Trophoblast cell (in vitro differentiated cells and primary cell): ENCODE measurements around the gene NFKBIE.
A peak's percentile ranks its signal among the peaks of the same experiment; 100 is the strongest.

Experiments
- DNase-seq, 2 donors: peaks; one replicate each; pipeline ENCODE4 v3.0.0-alpha.2; 2016
- H2AFZ ChIP-seq: 2 replicates; pipeline ENCODE4 v1.6.1; 2013; ENCODE audit warnings: low read length, moderate library complexity, mild to moderate bottlenecking; ENCODE audit not compliant: insufficient read depth, poor library complexity
- H2AK5ac ChIP-seq: 2 replicates; pipeline ENCODE4 v1.6.1; 2013; ENCODE audit warnings: mild to moderate bottlenecking, low read length
- H2BK120ac ChIP-seq: 2 replicates; pipeline ENCODE4 v1.6.1; 2013; ENCODE audit warnings: low read length, mild to moderate bottlenecking, moderate library complexity; ENCODE audit not compliant: insufficient read depth, poor library complexity
- H2BK12ac ChIP-seq: 2 replicates; pipeline ENCODE4 v1.6.1; 2013; ENCODE audit warnings: mild to moderate bottlenecking, low read length, moderate library complexity
- H2BK5ac ChIP-seq: 2 replicates; pipeline ENCODE4 v1.6.1; 2013; ENCODE audit warnings: low read length, low read depth, moderate library complexity, mild to moderate bottlenecking; ENCODE audit not compliant: poor library complexity
- H3K14ac ChIP-seq: 2 replicates; pipeline ENCODE4 v1.6.1; 2013; ENCODE audit warnings: mild to moderate bottlenecking, low read length
- H3K18ac ChIP-seq: 2 replicates; pipeline ENCODE4 v1.6.1; 2013; ENCODE audit warnings: mild to moderate bottlenecking, low read length
- H3K23ac ChIP-seq: 2 replicates; pipeline ENCODE4 v1.6.1; 2013; ENCODE audit warnings: low read length
- H3K27ac ChIP-seq: 2 replicates; pipeline ENCODE4 v1.5.1; 2013; ENCODE audit warnings: low read depth, mild to moderate bottlenecking, inconsistent platforms, low read length, moderate library complexity
- H3K27me3 ChIP-seq: 2 replicates; pipeline ENCODE4 v1.6.1; 2013; ENCODE audit warnings: inconsistent platforms, mild to moderate bottlenecking, low read length, moderate library complexity; ENCODE audit not compliant: insufficient read depth
- H3K36me3 ChIP-seq, 2 experiments: 1 replicate in 1 of 2; 2 replicates in 1 of 2; pipeline ENCODE4 v1.6.1; 2013; ENCODE audit warnings: low read length in 2 of 2, mild to moderate bottlenecking in 2 of 2, moderate library complexity in 1 of 2; ENCODE audit not compliant: insufficient read depth in 2 of 2, control insufficient read depth in 1 of 2
- H3K4ac ChIP-seq: 2 replicates; pipeline ENCODE4 v1.6.1; 2013; ENCODE audit warnings: low read depth, mild to moderate bottlenecking, low read length, moderate library complexity
- H3K4me1 ChIP-seq, 2 experiments: 1 replicate in 1 of 2; 2 replicates in 1 of 2; pipeline ENCODE4 v1.6.1; 2013; ENCODE audit warnings: low read length in 2 of 2, mild to moderate bottlenecking in 2 of 2, moderate library complexity in 1 of 2; ENCODE audit not compliant: insufficient read depth in 2 of 2, control insufficient read depth in 1 of 2
- H3K4me2 ChIP-seq: 2 replicates; pipeline ENCODE4 v1.6.1; 2013; ENCODE audit warnings: inconsistent platforms, mild to moderate bottlenecking, low read length, moderate library complexity
- H3K4me3 ChIP-seq: 2 replicates; pipeline ENCODE4 v1.5.1; 2013; ENCODE audit warnings: mild to moderate bottlenecking, low read depth, low read length, inconsistent platforms
- H3K79me1 ChIP-seq: one replicate; pipeline ENCODE4 v1.6.1; 2013; ENCODE audit warnings: low read length
- H3K79me2 ChIP-seq: 2 replicates; pipeline ENCODE4 v1.6.1; 2013; ENCODE audit warnings: low read length, mild to moderate bottlenecking; ENCODE audit not compliant: control insufficient read depth, insufficient read depth, poor library complexity
- H3K9ac ChIP-seq: 2 replicates; pipeline ENCODE4 v1.6.1; 2013; ENCODE audit warnings: mild to moderate bottlenecking, low read length
- H3K9me3 ChIP-seq: 2 replicates; pipeline ENCODE4 v1.6.1; 2013; ENCODE audit warnings: low read depth, mild to moderate bottlenecking, control low read depth, inconsistent platforms, low read length; ENCODE audit not compliant: insufficient read depth
- H4K12ac ChIP-seq: 2 replicates; pipeline ENCODE4 v1.6.1; 2013; ENCODE audit warnings: low read depth, mild to moderate bottlenecking, low read length, moderate library complexity
- H4K8ac ChIP-seq: 2 replicates; pipeline ENCODE4 v1.6.1; 2013; ENCODE audit warnings: low read depth, mild to moderate bottlenecking, low read length, moderate library complexity
- H4K91ac ChIP-seq: one replicate; pipeline ENCODE4 v1.6.1; 2013; ENCODE audit warnings: low read depth, mild to moderate bottlenecking, low read length, moderate library complexity
- WGBS: extraction: QIAGEN DNeasy Blood & Tissue Kit; methylation state at CpG from one replicate; pipeline ENCODE4 v1.1.7; 2013; ENCODE audit warnings: missing lambda C conversion rate; ENCODE audit not compliant: insufficient read length, insufficient coverage; ENCODE audit errors: extremely low coverage; 5-methylcytosine and 5-hydroxymethylcytosine counted together

NFKBIE gene

DNA sequence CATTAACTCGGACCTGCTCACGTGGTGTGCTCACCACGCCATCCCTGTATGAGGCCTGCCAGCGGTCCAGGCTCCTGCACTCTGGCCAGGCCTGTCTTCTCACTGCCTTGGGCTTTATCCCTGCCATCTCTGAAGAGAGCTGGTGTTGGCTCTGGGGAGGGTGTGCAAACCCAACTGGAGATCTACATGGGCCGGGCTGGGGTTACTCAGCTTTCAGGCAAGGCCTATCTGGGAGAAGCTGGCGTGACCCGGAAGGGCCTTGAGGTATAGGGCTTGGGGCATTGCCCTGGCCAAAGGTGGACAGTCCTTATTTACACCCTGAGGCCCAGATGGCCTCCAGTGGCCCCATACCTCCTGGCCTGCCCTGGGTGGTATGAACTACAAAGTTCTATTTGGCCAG is 36.9 kb downstream of the NFKBIE start:
- Histone ChIP-seq H3K14ac (no peak overlapping the region), H3K23ac (no peak overlapping the region), H3K79me1 (peaks cover 24% of the 10 kb centered on the region), H3K36me3 (peaks cover 40 to 41% of the 10 kb centered on the region in 2 experiments), H3K4ac (no peak overlapping the region), H3K27ac (no peak overlapping the region), H3K27me3 (no peaks in the 10 kb centered on the region), H2BK12ac (no peak overlapping the region), H2BK120ac (no peak overlapping the region), H3K9me3 (peaks cover 3% of the 10 kb centered on the region), H2AK5ac (no peak overlapping the region), H3K4me1 (peaks cover 48 to 63% of the 10 kb centered on the region in 2 experiments), H3K4me2 (no peak overlapping the region), H3K4me3 (no peak overlapping the region), H2BK5ac (no peak overlapping the region), H3K9ac (no peak overlapping the region), H2AFZ (no peak overlapping the region), H4K8ac (no peak overlapping the region), H3K79me2 (peaks cover 5% of the 10 kb centered on the region), H4K91ac (no peak overlapping the region), H3K18ac (no peak overlapping the region), H4K12ac (no peak overlapping the region)
- DNase-seq: no peak
- WGBS: no CpG with 5 or more reads among the region's 7 CpGs

- Histone ChIP-seq H3K9ac (no peak overlapping the region), H2BK5ac (no peak overlapping the region), H4K91ac (no peak overlapping the region), H3K79me2 (peaks cover 5% of the 10 kb centered on the region), H3K4me3 (no peak overlapping the region), H4K12ac (no peak overlapping the region), H2AK5ac (peak overlapping the region; percentile 4), H3K4ac (no peak overlapping the region), H3K27me3 (no peaks in the 10 kb centered on the region), H3K9me3 (peaks cover 3% of the 10 kb centered on the region), H3K4me1 (peaks cover 50 to 62% of the 10 kb centered on the region in 2 experiments), H3K36me3 (peaks cover 36 to 37% of the 10 kb centered on the region in 2 experiments), H3K79me1 (peaks cover 24% of the 10 kb centered on the region), H3K14ac (no peak overlapping the region), H2BK120ac (no peak overlapping the region), H2AFZ (no peak overlapping the region), H3K4me2 (no peak overlapping the region), H4K8ac (no peak overlapping the region), H3K23ac (no peak overlapping the region), H3K18ac (no peak overlapping the region), H3K27ac (no peak overlapping the region), H2BK12ac (no peak overlapping the region)
- DNase-seq: no peak
- WGBS: no CpG with 5 or more reads among the region's 6 CpGs
Measured at GRCh38 chr6:44228031-44228430, 37.3 kb downstream of the NFKBIE start.

DNA sequence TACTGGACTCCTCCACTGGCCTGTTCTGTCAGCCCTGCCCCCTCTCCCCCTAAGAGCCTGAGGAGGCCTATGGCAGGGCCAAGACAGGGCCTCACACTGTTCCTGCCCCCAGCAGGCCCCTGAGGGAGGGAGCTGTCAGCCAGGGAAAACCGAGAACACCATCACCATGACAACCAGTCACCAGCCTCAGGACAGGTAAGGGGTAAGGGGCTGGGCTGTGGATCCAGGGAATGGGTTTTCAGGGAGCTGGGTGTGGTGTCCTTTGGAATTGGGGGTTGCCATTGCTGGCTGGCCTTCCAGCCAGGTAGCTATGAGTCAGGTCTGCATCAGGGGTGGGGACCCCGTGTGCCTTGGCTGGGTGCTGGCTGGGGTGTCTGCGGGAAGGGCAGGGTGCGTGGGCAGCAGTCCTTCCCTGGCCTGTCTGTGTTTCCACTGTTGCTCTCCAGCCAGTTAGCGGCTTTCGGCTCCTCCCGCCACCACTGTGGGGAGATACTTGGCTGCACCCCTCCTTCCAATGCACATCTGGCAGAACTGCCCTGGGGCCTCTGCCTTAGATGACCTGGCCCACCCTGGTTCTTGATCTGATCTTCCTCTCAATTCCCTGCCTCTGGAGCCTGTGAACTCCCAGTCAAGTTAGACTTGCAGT is 38.1 kb downstream of the NFKBIE start:
- H4K12ac ChIP-seq: no peak overlapping the region
- H3K4me1 ChIP-seq: peaks cover 57 to 67% of the 10 kb centered on the region in 2 experiments
- H3K4me2 ChIP-seq: no peak overlapping the region
- H3K18ac ChIP-seq: peak overlapping the region; percentile 5
- no peak overlapping the region for H2AFZ ChIP-seq
- H4K91ac ChIP-seq: no peak overlapping the region
- peak overlapping the region; percentile 7 for H3K14ac ChIP-seq
- WGBS: no CpG with 5 or more reads among the region's 7 CpGs
- no peak overlapping the region for H2BK5ac ChIP-seq
- no peak overlapping the region for H2BK120ac ChIP-seq
- H4K8ac ChIP-seq: no peak overlapping the region
- no peak overlapping the region for H3K23ac ChIP-seq
- H2BK12ac ChIP-seq: no peak overlapping the region
- H3K9ac ChIP-seq: no peak overlapping the region
- no peaks in the 10 kb centered on the region for H3K27me3 ChIP-seq
- H3K4me3 ChIP-seq: no peak overlapping the region
- H3K79me2 ChIP-seq: peaks cover 5% of the 10 kb centered on the region
- H3K79me1 ChIP-seq: peaks cover 25% of the 10 kb centered on the region
- H3K9me3 ChIP-seq: peaks cover 3% of the 10 kb centered on the region
- H3K27ac ChIP-seq: no peak overlapping the region
- DNase-seq: no peak
- H3K4ac ChIP-seq: no peak overlapping the region
- no peak overlapping the region for H2AK5ac ChIP-seq
- H3K36me3 ChIP-seq: peaks cover 30 to 31% of the 10 kb centered on the region in 2 experiments

DNA sequence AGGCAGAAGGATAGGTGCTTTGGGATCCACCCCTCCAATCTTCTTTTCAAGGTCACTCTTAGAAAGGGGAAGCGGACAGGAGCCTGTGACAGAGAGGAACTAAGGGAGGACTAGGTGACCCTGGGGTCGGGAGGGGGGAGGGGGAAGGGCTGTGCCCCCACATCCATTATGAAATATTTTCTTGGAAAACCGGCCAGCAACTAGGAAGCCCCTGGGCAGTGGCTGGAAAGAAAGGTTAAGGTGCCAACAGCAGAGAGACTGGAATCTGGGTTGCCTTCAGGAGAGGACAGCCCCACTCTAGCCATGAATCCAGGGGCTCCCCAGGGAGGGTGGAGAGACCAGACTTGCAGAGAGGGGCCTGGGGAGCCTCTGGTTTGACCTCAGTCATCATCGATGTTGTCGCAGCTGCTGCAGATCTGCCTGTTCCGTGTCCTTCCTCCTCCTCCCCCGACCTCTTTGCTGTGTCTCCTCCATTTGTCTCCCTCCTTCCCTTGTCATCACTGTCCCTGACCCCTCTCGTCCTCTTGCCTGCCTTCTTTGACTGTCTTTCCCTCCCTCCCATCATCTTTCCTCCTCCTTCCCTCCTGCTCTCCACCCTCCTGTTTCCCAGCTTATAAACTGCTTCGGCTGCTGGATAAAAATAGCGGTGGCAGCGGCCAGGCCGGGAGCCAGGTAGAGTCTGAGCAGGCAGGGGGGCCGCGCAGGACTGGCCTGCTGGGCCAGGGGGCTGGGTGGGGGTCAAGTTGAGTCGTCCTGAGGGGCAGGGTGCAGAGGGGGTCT is 38.8 kb downstream of the NFKBIE start:
- no CpG with 5 or more reads among the region's 15 CpGs for WGBS
- peak overlapping the region; percentile 79 for H3K18ac ChIP-seq
- no peak overlapping the region for H3K4ac ChIP-seq
- no peak overlapping the region for H2BK120ac ChIP-seq
- H3K4me3 ChIP-seq: no peak overlapping the region
- H2BK5ac ChIP-seq: no peak overlapping the region
- peaks cover 63 to 72% of the 10 kb centered on the region in 2 experiments for H3K4me1 ChIP-seq
- H3K27ac ChIP-seq: no peak overlapping the region
- peaks cover 7% of the 10 kb centered on the region for H3K79me2 ChIP-seq
- H2AK5ac ChIP-seq: peak overlapping the region; percentile 79
- peak overlapping the region; percentile 54 for H4K91ac ChIP-seq
- no peak overlapping the region for H3K9ac ChIP-seq
- H2AFZ ChIP-seq: no peak overlapping the region
- peak overlapping the region; percentile 15 for H3K4me2 ChIP-seq
- peaks cover 29% of the 10 kb centered on the region for H3K79me1 ChIP-seq
- no peak overlapping the region for H4K8ac ChIP-seq
- no peak for DNase-seq
- H2BK12ac ChIP-seq: peak overlapping the region; percentile 50
- H3K23ac ChIP-seq: no peak overlapping the region
- no peak overlapping the region for H4K12ac ChIP-seq
- no peaks in the 10 kb centered on the region for H3K9me3 ChIP-seq
- H3K27me3 ChIP-seq: no peaks in the 10 kb centered on the region
- H3K14ac ChIP-seq: peak overlapping the region; percentile 64
- H3K36me3 ChIP-seq: peaks cover 25 to 26% of the 10 kb centered on the region in 2 experiments
